HL-60 (cell line): ENCODE measurements around the gene VAMP4.

Source experiments
- DNase-seq, 2 experiments: peaks; one replicate each; pipeline ENCODE4 v3.0.0-alpha.2; 2010 to 2020; ENCODE audit warnings: low read depth in 1 of 2, low spot score in 1 of 2
- H3K27ac ChIP-seq: fragments of 250-450 bp; sonication (Bioruptor Pico); replicated peaks from 2 replicates; pipeline ENCODE4 v1.5.1; 2020; ENCODE audit warnings: mild to moderate bottlenecking, moderate library complexity
- H3K27me3 ChIP-seq: fragments of 250-450 bp; sonication (Bioruptor Pico); 2 replicates; pipeline ENCODE4 v1.5.1; 2021; ENCODE audit warnings: mild to moderate bottlenecking, moderate library complexity; ENCODE audit not compliant: insufficient read depth, poor library complexity, severe bottlenecking
- H3K4me3 ChIP-seq: replicated peaks from 2 replicates; pipeline ENCODE4 v1.5.1; 2011; ENCODE audit warnings: mild to moderate bottlenecking, control low read depth, low read length; ENCODE audit not compliant: insufficient read depth
- CTCF ChIP-seq: IDR thresholded peaks from one replicate; pipeline ENCODE4 v1.5.1; 2011; ENCODE audit warnings: low read length, control low read depth, inconsistent platforms; ENCODE audit not compliant: insufficient read depth
- GABPA ChIP-seq: IDR thresholded peaks from 2 replicates; pipeline ENCODE4 v1.6.1; 2012; ENCODE audit warnings: low read depth
- POLR2AphosphoS5 ChIP-seq: IDR thresholded peaks from 2 replicates; pipeline ENCODE4 v1.6.1; 2012; ENCODE audit warnings: low read depth
- REST ChIP-seq: IDR thresholded peaks from 2 replicates; pipeline ENCODE4 v1.6.1; 2012; ENCODE audit warnings: low read depth; ENCODE audit not compliant: insufficient replicate concordance
- SPI1 ChIP-seq: IDR thresholded peaks from 2 replicates; pipeline ENCODE4 v1.6.1; 2012; ENCODE audit warnings: low read depth, mild to moderate bottlenecking, borderline replicate concordance

VAMP4 gene

GRCh38 chr1:171748651-171749050, 6.8 kb upstream of the VAMP4 start:
- Histone ChIP-seq H3K27ac (no peak overlapping the region), H3K4me3 (no peak overlapping the region), H3K27me3 (no peaks in the 10 kb centered on the region)
- TF ChIP-seq GABPA: no peak
- TF ChIP-seq SPI1: no peak
- TF ChIP-seq REST: no peak
- no peak for TF ChIP-seq POLR2AphosphoS5
- no peak for TF ChIP-seq CTCF
- DNase-seq: no peak

GRCh38 chr1:171744986-171745385, 3.1 kb upstream of the VAMP4 start:
- no peak overlapping the region for H3K4me3 ChIP-seq
- DNase-seq: peak; percentile 29
- no peak for TF ChIP-seq SPI1
- H3K27ac ChIP-seq: no peak overlapping the region
- no peaks in the 10 kb centered on the region for H3K27me3 ChIP-seq

GRCh38 chr1:171743081-171743870, 1.4 kb upstream of the VAMP4 start:
- peak in 1 of 2 experiments; percentile 11 for DNase-seq
- peak overlapping the region; percentile 89 for H3K27ac ChIP-seq
- TF ChIP-seq POLR2AphosphoS5 (no peak), GABPA (no peak), REST (no peak), SPI1 (no peak), CTCF (no peak)
- no peaks in the 10 kb centered on the region for H3K27me3 ChIP-seq
- H3K4me3 ChIP-seq: no peak overlapping the region

GRCh38 chr1:171742577-171742922, 685 bp upstream of the VAMP4 start:
- peak in 1 of 2 experiments; percentile 22 for DNase-seq
- peak overlapping the region; percentile 97 for H3K4me3 ChIP-seq
- no peaks in the 10 kb centered on the region for H3K27me3 ChIP-seq
- TF ChIP-seq GABPA: no peak
- TF ChIP-seq SPI1: no peak
- no peak for TF ChIP-seq POLR2AphosphoS5
- TF ChIP-seq REST: no peak
- no peak for TF ChIP-seq CTCF
- peak overlapping the region; percentile 89 for H3K27ac ChIP-seq
